OCI-LY3 (cell line): ENCODE measurements around the gene ALG6.

Experiments
- EZH2phosphoT487 ChIP-seq: fragments of 200-600 bp; shearing (Covaris generic); IDR thresholded peaks from 2 replicates; pipeline ENCODE4 v1.6.1; 2018; ENCODE audit warnings: antibody characterized with exemption, mixed run types, low read depth
- TF ChIP-seq, protein P1 (sequence below): fragments of 200-600, 300-600 bp; sonication (generic); IDR thresholded peaks from 2 replicates; pipeline ENCODE4 v1.5.1; 2014; ENCODE audit warnings: antibody characterized with exemption, low read length, low read depth

DNA sequence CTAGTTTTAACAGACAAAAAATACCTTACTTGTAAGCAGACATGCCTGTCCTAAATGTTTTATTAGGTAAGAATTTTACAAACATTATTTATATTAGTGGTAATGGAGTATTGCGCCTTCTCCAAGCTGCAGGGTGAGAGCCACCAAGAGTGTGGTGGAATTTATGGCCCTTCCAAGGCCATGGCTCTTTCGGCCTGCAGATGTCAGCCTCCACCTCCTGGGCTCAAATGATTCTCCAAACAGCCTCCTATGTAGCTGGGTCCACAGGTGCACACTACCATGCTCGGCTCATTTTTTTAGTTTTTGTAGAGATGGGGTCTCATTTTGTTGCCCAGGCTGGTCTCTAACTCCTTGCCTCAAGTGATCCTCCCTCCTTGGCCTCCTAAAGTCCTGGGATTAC, 99.3 kb downstream of the ALG6 start:
- TF ChIP-seq, protein P1, sequence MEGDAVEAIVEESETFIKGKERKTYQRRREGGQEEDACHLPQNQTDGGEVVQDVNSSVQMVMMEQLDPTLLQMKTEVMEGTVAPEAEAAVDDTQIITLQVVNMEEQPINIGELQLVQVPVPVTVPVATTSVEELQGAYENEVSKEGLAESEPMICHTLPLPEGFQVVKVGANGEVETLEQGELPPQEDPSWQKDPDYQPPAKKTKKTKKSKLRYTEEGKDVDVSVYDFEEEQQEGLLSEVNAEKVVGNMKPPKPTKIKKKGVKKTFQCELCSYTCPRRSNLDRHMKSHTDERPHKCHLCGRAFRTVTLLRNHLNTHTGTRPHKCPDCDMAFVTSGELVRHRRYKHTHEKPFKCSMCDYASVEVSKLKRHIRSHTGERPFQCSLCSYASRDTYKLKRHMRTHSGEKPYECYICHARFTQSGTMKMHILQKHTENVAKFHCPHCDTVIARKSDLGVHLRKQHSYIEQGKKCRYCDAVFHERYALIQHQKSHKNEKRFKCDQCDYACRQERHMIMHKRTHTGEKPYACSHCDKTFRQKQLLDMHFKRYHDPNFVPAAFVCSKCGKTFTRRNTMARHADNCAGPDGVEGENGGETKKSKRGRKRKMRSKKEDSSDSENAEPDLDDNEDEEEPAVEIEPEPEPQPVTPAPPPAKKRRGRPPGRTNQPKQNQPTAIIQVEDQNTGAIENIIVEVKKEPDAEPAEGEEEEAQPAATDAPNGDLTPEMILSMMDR, result no peak
- TF ChIP-seq EZH2phosphoT487, result no peak
